IPS DF 6.9 (cell line): ENCODE data around the gene STOML1.

ENCODE experiments used
- DNase-seq: peaks from one replicate; pipeline ENCODE4 v3.0.0-alpha.2; 2013; ENCODE audit warnings: low read depth, low spot score
- H3K27ac ChIP-seq: one replicate; pipeline ENCODE4 v1.5.1; 2013; ENCODE audit warnings: low read length, control low read depth
- H3K27me3 ChIP-seq: 2 replicates; pipeline ENCODE4 v1.6.1; 2013; ENCODE audit warnings: mild to moderate bottlenecking, low read length; ENCODE audit not compliant: control insufficient read depth, insufficient read depth
- H3K36me3 ChIP-seq: 2 replicates; pipeline ENCODE4 v1.6.1; 2013; ENCODE audit warnings: low read length; ENCODE audit not compliant: control insufficient read depth, insufficient read depth
- H3K4me1 ChIP-seq: 2 replicates; pipeline ENCODE4 v1.6.1; 2013; ENCODE audit warnings: low read length; ENCODE audit not compliant: control insufficient read depth, insufficient read depth
- H3K4me3 ChIP-seq: 2 replicates; pipeline ENCODE4 v1.5.1; 2013; ENCODE audit warnings: mild to moderate bottlenecking, low read length
- H3K9me3 ChIP-seq: 2 replicates; pipeline ENCODE4 v1.6.1; 2013; ENCODE audit warnings: low read length, inconsistent platforms; ENCODE audit not compliant: control insufficient read depth, insufficient read depth
- WGBS: extraction: QIAGEN DNeasy Blood & Tissue Kit; methylation state at CpG from one replicate; pipeline ENCODE4 v1.1.7; 2013; ENCODE audit warnings: mixed read lengths, missing lambda C conversion rate; ENCODE audit not compliant: insufficient read length, insufficient coverage; 5-methylcytosine and 5-hydroxymethylcytosine counted together

The STOML1 gene

GRCh38 chr15:73986055-73986775 lies 5.9 kb downstream of the STOML1 start:
- no peak for DNase-seq
- Histone ChIP-seq H3K27ac (no peak overlapping the region), H3K4me3 (no peak overlapping the region), H3K27me3 (no peaks in the 10 kb centered on the region), H3K36me3 (no peaks in the 10 kb centered on the region; the same call in 1 of the 2 replicates), H3K4me1 (no peaks in the 10 kb centered on the region), H3K9me3 (no peaks in the 10 kb centered on the region)
- WGBS, result no CpG with 5 or more reads among the region's 7 CpGs

GRCh38 chr15:73985101-73985873 lies 6.8 kb downstream of the STOML1 start:
- Histone ChIP-seq H3K4me1 (no peaks in the 10 kb centered on the region), H3K9me3 (no peaks in the 10 kb centered on the region), H3K27me3 (no peaks in the 10 kb centered on the region), H3K4me3 (no peak overlapping the region), H3K36me3 (no peaks in the 10 kb centered on the region; the same call in 1 of the 2 replicates), H3K27ac (no peak overlapping the region)
- WGBS, result no CpG with 5 or more reads among the region's 13 CpGs
- DNase-seq, result no peak

GRCh38 chr15:73984208-73984979 lies 7.7 kb downstream of the STOML1 start:
- DNase-seq, result no peak
- Histone ChIP-seq H3K27me3 (no peaks in the 10 kb centered on the region), H3K9me3 (no peaks in the 10 kb centered on the region), H3K36me3 (no peaks in the 10 kb centered on the region; the same call in 1 of the 2 replicates), H3K4me3 (no peak overlapping the region), H3K4me1 (no peaks in the 10 kb centered on the region), H3K27ac (no peak overlapping the region)
- WGBS, result no CpG with 5 or more reads among the region's 13 CpGs

DNA sequence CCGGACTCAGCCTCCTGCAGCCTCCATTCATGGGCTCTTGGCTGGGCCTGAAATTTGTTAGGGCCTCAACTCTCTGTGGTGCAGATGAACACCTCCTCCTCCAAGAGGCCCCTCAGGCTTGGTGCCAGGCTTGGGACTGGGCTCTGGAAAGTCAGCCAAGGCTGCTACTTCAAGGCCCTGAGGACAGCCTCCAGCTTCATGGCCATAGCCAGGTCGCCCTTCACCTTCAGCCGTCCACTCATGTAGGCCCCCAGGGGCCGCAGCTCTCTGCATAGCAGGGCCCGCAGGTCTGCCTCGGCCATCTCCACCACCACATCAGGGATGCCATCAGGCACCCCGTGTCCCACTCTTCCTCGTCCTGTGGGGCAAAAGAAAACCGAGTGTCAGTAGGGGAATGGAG lies 8.3 kb downstream of the STOML1 start:
- no CpG with 5 or more reads among the region's 9 CpGs for WGBS
- H3K36me3 ChIP-seq, result no peaks in the 10 kb centered on the region; the same call in 1 of the 2 replicates
- H3K4me3 ChIP-seq, result no peak overlapping the region
- H3K27ac ChIP-seq, result no peak overlapping the region
- H3K27me3 ChIP-seq, result no peaks in the 10 kb centered on the region
- H3K4me1 ChIP-seq, result no peaks in the 10 kb centered on the region
- no peak for DNase-seq
- H3K9me3 ChIP-seq, result no peaks in the 10 kb centered on the region

GRCh38 chr15:73983211-73983727 lies 8.8 kb downstream of the STOML1 start:
- no CpG with 5 or more reads among the region's 10 CpGs for WGBS
- no peak for DNase-seq
- H3K4me1 ChIP-seq, result no peaks in the 10 kb centered on the region
- H3K4me3 ChIP-seq, result no peak overlapping the region
- no peak overlapping the region for H3K27ac ChIP-seq
- no peaks in the 10 kb centered on the region for H3K9me3 ChIP-seq
- H3K36me3 ChIP-seq, result no peaks in the 10 kb centered on the region; the same call in 1 of the 2 replicates
- no peaks in the 10 kb centered on the region for H3K27me3 ChIP-seq

DNA sequence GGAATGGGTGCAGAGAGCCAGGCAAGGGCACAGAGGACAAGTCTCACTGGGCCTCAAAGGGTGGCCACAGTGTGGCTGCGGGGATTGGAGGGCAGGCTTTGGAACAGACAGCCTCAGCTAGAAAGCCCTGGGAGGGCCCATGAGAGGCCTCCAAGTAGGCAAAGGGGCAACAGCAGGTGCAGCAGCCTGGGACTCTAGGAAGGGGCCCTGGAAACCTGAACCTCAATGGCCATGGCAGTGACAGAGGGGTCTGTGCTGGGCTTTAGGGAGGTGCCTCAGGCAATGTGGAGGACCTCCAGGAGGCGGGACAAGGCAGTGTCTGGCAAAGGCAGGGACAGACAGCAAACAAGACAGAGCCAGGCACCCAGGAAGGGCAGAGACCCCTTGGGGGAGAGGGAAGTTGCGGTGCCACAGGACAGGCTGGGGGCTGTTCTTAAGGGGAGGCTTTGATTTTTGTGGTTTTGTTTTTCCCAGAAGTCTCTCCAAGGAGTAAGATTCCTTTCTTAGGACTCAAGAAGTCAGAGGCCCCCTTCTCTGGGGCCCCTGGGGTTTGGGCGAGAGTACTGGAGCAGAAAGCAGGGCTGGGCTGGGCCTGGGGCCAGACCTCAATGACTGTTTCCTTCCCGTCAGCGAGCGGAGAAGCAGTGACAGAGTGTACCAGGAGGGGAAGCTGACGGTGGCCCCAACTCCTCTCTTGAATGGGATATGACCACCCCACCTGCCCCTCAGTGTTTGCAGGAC lies 9.7 kb downstream of the STOML1 start:
- no peaks in the 10 kb centered on the region for H3K4me1 ChIP-seq
- no peak for DNase-seq
- WGBS, result no CpG with 5 or more reads among the region's 8 CpGs
- H3K36me3 ChIP-seq, result no peaks in the 10 kb centered on the region; the same call in 1 of the 2 replicates
- H3K9me3 ChIP-seq, result no peaks in the 10 kb centered on the region
- no peak overlapping the region for H3K27ac ChIP-seq
- H3K27me3 ChIP-seq, result no peaks in the 10 kb centered on the region
- no peak overlapping the region for H3K4me3 ChIP-seq

DNA sequence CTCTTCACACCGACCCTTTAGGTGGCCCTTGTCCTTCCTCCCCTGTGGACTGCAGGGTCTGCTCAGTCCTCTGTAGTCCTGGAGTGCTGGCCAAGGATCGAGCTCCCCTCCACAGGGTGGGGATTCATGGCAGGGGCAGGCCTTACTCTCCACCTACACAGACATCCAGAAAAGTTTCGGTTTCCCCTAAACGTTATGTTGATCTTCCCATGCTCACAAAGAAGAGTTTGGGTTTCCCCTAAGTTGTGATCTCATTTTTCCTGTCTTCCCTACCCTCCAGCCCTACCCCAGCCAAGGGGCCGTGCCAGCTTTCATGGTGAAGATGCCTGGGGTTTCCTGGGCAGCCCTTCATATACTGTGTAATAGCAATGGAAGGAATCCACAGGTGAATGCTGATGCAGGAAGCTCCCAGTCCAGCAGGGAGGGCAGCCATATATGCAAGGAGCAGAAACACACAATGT lies 10.3 kb downstream of the STOML1 start:
- Histone ChIP-seq H3K27me3 (no peaks in the 10 kb centered on the region), H3K36me3 (no peaks in the 10 kb centered on the region; the same call in 1 of the 2 replicates), H3K4me3 (no peak overlapping the region), H3K27ac (no peak overlapping the region), H3K4me1 (no peaks in the 10 kb centered on the region), H3K9me3 (no peaks in the 10 kb centered on the region)
- DNase-seq, result no peak
- WGBS, result no CpG with 5 or more reads among the region's 5 CpGs

DNA sequence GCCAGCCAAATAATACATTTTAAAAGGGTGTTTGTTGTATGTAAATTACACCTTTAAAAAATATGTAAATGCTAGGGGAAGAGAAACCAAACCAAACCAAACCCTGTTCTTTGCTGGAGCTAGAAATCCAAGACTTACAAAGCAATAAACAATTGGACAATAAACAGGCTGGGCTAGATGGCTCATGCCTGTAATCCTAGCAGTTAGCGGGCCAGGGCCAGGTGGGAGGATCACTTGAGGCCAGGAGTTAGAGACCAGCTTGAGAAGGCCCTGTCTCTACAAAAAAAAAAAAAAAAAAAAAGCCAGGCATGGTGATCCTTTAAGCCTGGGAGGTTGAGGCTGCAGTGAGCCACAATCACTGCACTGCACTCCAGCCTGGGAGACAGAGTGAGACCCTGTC lies 12.5 kb downstream of the STOML1 start:
- no peak for DNase-seq
- Histone ChIP-seq H3K4me1 (no peaks in the 10 kb centered on the region), H3K4me3 (no peak overlapping the region), H3K27me3 (no peaks in the 10 kb centered on the region), H3K36me3 (no peaks in the 10 kb centered on the region; the same call in 1 of the 2 replicates), H3K27ac (no peak overlapping the region), H3K9me3 (no peaks in the 10 kb centered on the region)
- whole genome bisulfite sequencing, result no CpG with 5 or more reads among the region's 1 CpG

- WGBS, result no CpG with 5 or more reads among the region's 3 CpGs
- H3K4me1 ChIP-seq, result no peaks in the 10 kb centered on the region
- no peaks in the 10 kb centered on the region for H3K27me3 ChIP-seq
- DNase-seq, result no peak
- no peak overlapping the region for H3K4me3 ChIP-seq
- H3K36me3 ChIP-seq, result no peaks in the 10 kb centered on the region; the same call in 1 of the 2 replicates
- no peak overlapping the region for H3K27ac ChIP-seq
- no peaks in the 10 kb centered on the region for H3K9me3 ChIP-seq
Measured at GRCh38 chr15:73978896-73979295, 13.2 kb downstream of the STOML1 start.
